C4-2B (cell line): Measurements from ENCODE around the gene SUCLG1.

Source experiments
- ZFX ChIP-seq: fragments of 450-650 bp; IDR thresholded peaks from 2 replicates; pipeline ENCODE4 v1.6.1; 2017
- TF ChIP-seq, protein P1 (sequence below): fragments of 450-650 bp; conservative IDR thresholded peaks from 2 replicates; pipeline ENCODE4 v1.5.1; 2017; ENCODE audit warnings: mild to moderate bottlenecking

DNA sequence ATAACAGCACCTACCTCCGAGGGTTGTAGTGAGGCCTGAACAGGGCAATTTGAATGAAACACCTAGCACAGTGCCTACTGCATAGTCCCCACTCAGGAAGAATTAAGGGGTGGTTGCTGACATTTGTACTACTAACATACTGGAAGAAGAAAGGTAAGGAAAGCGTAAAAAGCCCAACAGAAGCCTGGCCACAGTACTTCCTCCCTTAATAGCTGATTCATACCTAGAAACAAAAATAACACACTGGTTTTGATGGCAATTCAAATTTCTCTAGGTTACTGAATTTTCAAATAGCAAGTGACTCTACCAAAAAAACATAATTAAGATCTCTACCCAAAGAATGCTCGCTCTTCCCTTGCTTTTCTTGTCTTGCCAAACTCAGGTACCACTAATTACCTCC lies 16.2 kb downstream of the SUCLG1 start:
- TF ChIP-seq, protein P1, sequence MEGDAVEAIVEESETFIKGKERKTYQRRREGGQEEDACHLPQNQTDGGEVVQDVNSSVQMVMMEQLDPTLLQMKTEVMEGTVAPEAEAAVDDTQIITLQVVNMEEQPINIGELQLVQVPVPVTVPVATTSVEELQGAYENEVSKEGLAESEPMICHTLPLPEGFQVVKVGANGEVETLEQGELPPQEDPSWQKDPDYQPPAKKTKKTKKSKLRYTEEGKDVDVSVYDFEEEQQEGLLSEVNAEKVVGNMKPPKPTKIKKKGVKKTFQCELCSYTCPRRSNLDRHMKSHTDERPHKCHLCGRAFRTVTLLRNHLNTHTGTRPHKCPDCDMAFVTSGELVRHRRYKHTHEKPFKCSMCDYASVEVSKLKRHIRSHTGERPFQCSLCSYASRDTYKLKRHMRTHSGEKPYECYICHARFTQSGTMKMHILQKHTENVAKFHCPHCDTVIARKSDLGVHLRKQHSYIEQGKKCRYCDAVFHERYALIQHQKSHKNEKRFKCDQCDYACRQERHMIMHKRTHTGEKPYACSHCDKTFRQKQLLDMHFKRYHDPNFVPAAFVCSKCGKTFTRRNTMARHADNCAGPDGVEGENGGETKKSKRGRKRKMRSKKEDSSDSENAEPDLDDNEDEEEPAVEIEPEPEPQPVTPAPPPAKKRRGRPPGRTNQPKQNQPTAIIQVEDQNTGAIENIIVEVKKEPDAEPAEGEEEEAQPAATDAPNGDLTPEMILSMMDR: no peak
- no peak for TF ChIP-seq ZFX
